PC-9 (cell line): ENCODE data around the gene XKR8. TPM values are rescaled to one million over a fixed set of nuclear protein-coding genes. Genes with fewer than 3 reads are reported as not detected.

Experiments used
- BruUV-seq: library from RNA; stranded (reverse); fragments of 400-500 nt; replicated peaks from 2 replicates; lab custom pipeline; 2021; lab: Mats Ljungman, UMichigan
- CTCF ChIA-PET: fragments of 300-600 bp; sonication (Branson Sonifier 250); formaldehyde crosslinking; loops from one replicate; lab custom pipeline; 2022; ENCODE audit warnings: antibody characterized with exemption; lab: Charles Lee
- POLR2A ChIA-PET: fragments of 300-600 bp; sonication (Branson Sonifier 250); formaldehyde crosslinking; loops from one replicate; lab custom pipeline; 2022; ENCODE audit warnings: antibody characterized with exemption; ENCODE audit not compliant: unreplicated experiment; lab: Charles Lee
- DNase-seq, 2 experiments: peaks; one replicate each; pipeline versions ENCODE4 v3.0.0 to v3.0.0-alpha.2; 2015 to 2022; ENCODE audit warnings: mixed read lengths in 1 of 2
- H2AFZ ChIP-seq: fragments of 200-600 bp; sonication (generic); 2 replicates; pipeline ENCODE4 v1.8.1; 2017; ENCODE audit warnings: antibody characterized with exemption
- H3F3A ChIP-seq: fragments of 200-600 bp; sonication (generic); 2 replicates; pipeline ENCODE4 v1.8.1; 2017; ENCODE audit warnings: antibody characterized with exemption, mild to moderate bottlenecking, low read depth; ENCODE audit not compliant: insufficient read depth
- H3K27ac ChIP-seq: fragments of 200-600 bp; sonication (generic); 2 replicates; pipeline ENCODE4 v1.6.1; 2016; ENCODE audit warnings: mixed run types
- H3K27me3 ChIP-seq: fragments of 200-600 bp; sonication (generic); 2 replicates; pipeline ENCODE4 v1.6.1; 2016; ENCODE audit warnings: low read depth, mixed run types; ENCODE audit not compliant: insufficient read depth
- H3K36me3 ChIP-seq: fragments of 200-600 bp; sonication (generic); 2 replicates; pipeline ENCODE4 v1.6.1; 2016; ENCODE audit warnings: low read depth, mixed run types
- H3K4me1 ChIP-seq: fragments of 200-600 bp; sonication (generic); replicated peaks from 2 replicates; pipeline ENCODE4 v1.6.1; 2016; ENCODE audit warnings: mixed run types; ENCODE audit not compliant: insufficient read depth
- H3K4me2 ChIP-seq: fragments of 200-600 bp; sonication (generic); 2 replicates; pipeline ENCODE4 v1.6.1; 2017; ENCODE audit warnings: mixed run types
- H3K4me3 ChIP-seq: fragments of 200-600 bp; sonication (generic); 2 replicates; pipeline ENCODE4 v1.6.1; 2016; ENCODE audit warnings: mixed run types
- H3K79me2 ChIP-seq: fragments of 200-600 bp; sonication (generic); 2 replicates; pipeline ENCODE4 v1.6.1; 2017; ENCODE audit warnings: low read depth, mixed run types
- H3K9me2 ChIP-seq: fragments of 200-600 bp; sonication (generic); 2 replicates; pipeline ENCODE4 v1.8.1; 2017; ENCODE audit warnings: mild to moderate bottlenecking; ENCODE audit not compliant: insufficient read depth
- H3K9me3 ChIP-seq: fragments of 200-600 bp; sonication (generic); 2 replicates; pipeline ENCODE4 v1.8.1; 2016; ENCODE audit warnings: low read depth; ENCODE audit not compliant: insufficient read depth
- H4K20me1 ChIP-seq: fragments of 200-600 bp; sonication (generic); 2 replicates; pipeline ENCODE4 v1.8.1; 2017; ENCODE audit not compliant: insufficient read depth
- CTCF ChIP-seq: fragments of 200-600 bp; sonication (generic); conservative IDR thresholded peaks from 2 replicates; pipeline ENCODE4 v1.6.1; 2017; ENCODE audit warnings: mixed run types, antibody characterized with exemption, mild to moderate bottlenecking, moderate library complexity
- EZH2 ChIP-seq: fragments of 200-600 bp; sonication (generic); IDR thresholded peaks from 2 replicates; pipeline ENCODE4 v1.8.0; 2017; ENCODE audit warnings: antibody characterized with exemption, low read depth
- intact Hi-C: fragments of 100-400 bp; cut with micrococcal nuclease; formaldehyde crosslinking; loops from one replicate; pipeline ENCODE4 v1.10.0; 2022; ENCODE audit not compliant: unreplicated experiment
- total RNA-seq: library from RNA; stranded (reverse); gene quantifications from 2 replicates; pipeline ENCODE4 v1.2.3, GENCODE V29; 2021

Gene XKR8
- total RNA-seq, 1 experiment from 2014 or later = 5.7 TPM

GRCh38 chr1:27967884-27968466 is 8.2 kb downstream of the XKR8 start:
- TF ChIP-seq EZH2 = no peak
- TF ChIP-seq CTCF = no peak
- H3K4me1 ChIP-seq = peaks cover 28% of the 10 kb centered on the region
- H4K20me1 ChIP-seq = no peaks in the 10 kb centered on the region
- H3K27me3 ChIP-seq = no peaks in the 10 kb centered on the region
- H3K27ac ChIP-seq = peak overlapping the region; percentile 83
- ChIA-PET CTCF (no interaction called here), POLR2A (interaction anchor here (0.6 kb wide), 1 partner anchor 28 kb away, joined by 3 read pairs; no protein-coding TSS in a partner anchor)
- H3K9me2 ChIP-seq = no peaks in the 10 kb centered on the region
- peaks cover 12% of the 10 kb centered on the region for H3F3A ChIP-seq
- no peaks in the 10 kb centered on the region for H3K79me2 ChIP-seq
- BruUV-seq = no TSS peak
- no peak for DNase-seq
- H3K4me3 ChIP-seq = no peak overlapping the region
- H3K9me3 ChIP-seq = no peaks in the 10 kb centered on the region
- no peak overlapping the region for H2AFZ ChIP-seq
- peak overlapping the region; percentile 61 for H3K4me2 ChIP-seq
- intact Hi-C loops = loop anchor here (1.0 kb wide), 1 partner anchor 8 kb away; no protein-coding TSS in a partner anchor
- no peaks in the 10 kb centered on the region for H3K36me3 ChIP-seq

- H3F3A ChIP-seq = peaks cover 12% of the 10 kb centered on the region
- BruUV-seq = no TSS peak
- H3K9me2 ChIP-seq = no peaks in the 10 kb centered on the region
- no peaks in the 10 kb centered on the region for H4K20me1 ChIP-seq
- intact Hi-C loops = loop anchor here (1.0 kb wide), 1 partner anchor 8 kb away; no protein-coding TSS in a partner anchor
- peaks cover 28% of the 10 kb centered on the region for H3K4me1 ChIP-seq
- no peaks in the 10 kb centered on the region for H3K27me3 ChIP-seq
- POLR2A ChIA-PET = interaction anchor here (0.5 to 0.6 kb wide), 4 partner anchors 28 to 956 kb away, joined by 3 to 5 read pairs (median 4); partner anchors contain the start of gene TENT5B
- no peaks in the 10 kb centered on the region for H3K9me3 ChIP-seq
- CTCF ChIA-PET = no interaction called here
- H3K4me3 ChIP-seq = 0 out of 2 replicates have a peak overlapping the region, but pooled peaks have one; percentile 29
- no peaks in the 10 kb centered on the region for H3K79me2 ChIP-seq
- H3K36me3 ChIP-seq = no peaks in the 10 kb centered on the region
- peak overlapping the region; percentile 83 for H3K27ac ChIP-seq
- H2AFZ ChIP-seq = no peak overlapping the region
- TF ChIP-seq CTCF (no peak), EZH2 (no peak)
- DNase-seq = peak; percentile 68 to 90
- H3K4me2 ChIP-seq = peak overlapping the region; percentile 61
These were observed 8.9 kb downstream of the XKR8 start for GRCh38 chr1:27968692-27969091.

GRCh38 chr1:27970401-27970800 is 10.6 kb downstream of the XKR8 start:
- DNase-seq = no peak
- Histone ChIP-seq H3K4me2 (no peak overlapping the region), H3K27me3 (no peaks in the 10 kb centered on the region), H3K36me3 (no peaks in the 10 kb centered on the region), H3K79me2 (no peaks in the 10 kb centered on the region), H3K9me3 (no peaks in the 10 kb centered on the region), H3K4me1 (peaks cover 28% of the 10 kb centered on the region), H3K4me3 (no peak overlapping the region), H2AFZ (no peak overlapping the region), H3K27ac (no peak overlapping the region), H4K20me1 (no peaks in the 10 kb centered on the region), H3K9me2 (no peaks in the 10 kb centered on the region), H3F3A (peaks cover 12% of the 10 kb centered on the region)
- ChIA-PET POLR2A (interaction anchor here (0.7 kb wide), 1 partner anchor 35 kb away, joined by 8 read pairs; no protein-coding TSS in a partner anchor), CTCF (no interaction called here)
- no TSS peak for BruUV-seq
- TF ChIP-seq CTCF (no peak), EZH2 (no peak)
- intact Hi-C loops = loop anchor here (10.0 kb wide), 1 partner anchor 306 kb away; no protein-coding TSS in a partner anchor
